Cardiac fibroblast (primary cell): ENCODE measurements around the gene JADE3.

Experiments
- DNase-seq, 2 donors: peaks; one replicate each; pipeline versions ENCODE4 v3.0.0 to v3.0.0-alpha.2; 2010; ENCODE audit warnings: low read depth in 2 of 2
- H3K4me3 ChIP-seq, 2 donors: replicated peaks in 1 of 2; 1 replicate in 1 of 2; 2 replicates in 1 of 2; pipeline ENCODE4 v1.5.1; 2011; ENCODE audit warnings: low read depth in 2 of 2, low read length in 2 of 2, mild to moderate bottlenecking in 2 of 2, moderate library complexity in 1 of 2
- TF ChIP-seq, protein P1 (sequence below): IDR thresholded peaks from one replicate; pipeline ENCODE4 v1.5.1; 2011; ENCODE audit warnings: low read depth, mild to moderate bottlenecking, low read length, inconsistent platforms

Gene JADE3

DNA sequence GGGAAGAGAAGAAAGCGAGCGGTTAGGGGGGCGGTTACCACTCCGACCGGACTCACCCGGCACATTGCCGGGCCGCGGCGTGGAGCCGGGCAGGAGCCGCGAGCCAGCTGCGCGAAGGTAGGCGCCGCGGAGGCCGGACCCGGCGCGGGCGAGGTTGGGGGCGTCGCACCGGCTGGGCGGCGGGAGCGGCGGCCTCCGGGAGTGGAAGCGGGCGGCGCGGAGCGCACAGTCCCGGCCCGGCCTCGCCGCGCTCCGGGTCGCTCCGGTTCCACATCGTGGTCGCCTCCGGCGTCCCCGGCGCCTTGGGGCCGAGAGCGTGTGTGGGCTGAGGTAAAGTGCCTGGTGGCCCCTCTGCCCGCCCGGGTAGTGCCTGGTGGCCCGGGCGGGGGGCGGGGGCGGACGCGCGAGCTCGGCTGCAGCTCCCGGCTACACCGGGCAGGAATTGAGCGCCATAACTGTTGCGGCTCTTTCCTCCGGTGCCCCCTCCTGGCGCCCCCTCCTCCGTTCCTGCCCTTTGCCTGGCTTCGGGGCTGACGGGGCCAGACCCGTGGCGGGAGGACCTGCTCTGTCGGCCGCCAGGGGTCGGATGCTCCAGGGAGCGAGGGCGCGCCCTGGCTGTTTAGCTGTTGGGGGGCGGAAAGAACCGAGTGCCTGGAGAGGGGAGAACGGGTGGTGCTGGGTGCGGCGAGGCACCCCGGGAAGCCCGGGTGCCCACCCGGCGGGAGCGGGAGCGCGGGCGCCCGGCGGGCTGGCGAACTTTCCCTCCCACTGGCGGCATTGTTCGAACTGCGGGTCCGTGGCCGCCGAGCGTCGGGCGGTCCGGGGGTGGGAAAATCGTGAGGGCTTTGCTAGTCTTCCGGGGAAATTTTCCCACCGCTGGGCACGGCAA is 626 bp downstream of the JADE3 start:
- H3K4me3 ChIP-seq, result peak overlapping the region; percentile 66 to 74
- peak; percentile 44 to 51 for DNase-seq

DNA sequence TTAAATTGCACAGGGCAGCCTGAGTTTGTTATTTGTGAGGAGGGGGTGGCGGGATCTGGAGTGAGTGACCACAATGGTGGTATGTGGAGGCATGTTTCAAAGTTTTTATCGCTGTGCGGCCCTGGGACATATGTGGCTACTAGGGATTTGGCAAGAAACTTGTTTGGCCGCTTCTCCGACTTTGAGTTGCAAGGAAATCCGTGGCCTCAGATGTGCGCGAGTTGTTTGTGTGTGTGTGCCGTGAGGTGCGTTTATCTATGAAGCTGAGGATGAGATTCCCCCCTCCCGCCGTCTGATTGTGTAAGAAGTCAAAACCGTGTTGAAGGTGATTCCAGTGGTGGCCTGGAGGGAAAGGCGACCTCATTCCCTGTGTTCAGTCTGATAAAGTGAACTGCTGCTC is 1.4 kb downstream of the JADE3 start:
- TF ChIP-seq, protein P1, sequence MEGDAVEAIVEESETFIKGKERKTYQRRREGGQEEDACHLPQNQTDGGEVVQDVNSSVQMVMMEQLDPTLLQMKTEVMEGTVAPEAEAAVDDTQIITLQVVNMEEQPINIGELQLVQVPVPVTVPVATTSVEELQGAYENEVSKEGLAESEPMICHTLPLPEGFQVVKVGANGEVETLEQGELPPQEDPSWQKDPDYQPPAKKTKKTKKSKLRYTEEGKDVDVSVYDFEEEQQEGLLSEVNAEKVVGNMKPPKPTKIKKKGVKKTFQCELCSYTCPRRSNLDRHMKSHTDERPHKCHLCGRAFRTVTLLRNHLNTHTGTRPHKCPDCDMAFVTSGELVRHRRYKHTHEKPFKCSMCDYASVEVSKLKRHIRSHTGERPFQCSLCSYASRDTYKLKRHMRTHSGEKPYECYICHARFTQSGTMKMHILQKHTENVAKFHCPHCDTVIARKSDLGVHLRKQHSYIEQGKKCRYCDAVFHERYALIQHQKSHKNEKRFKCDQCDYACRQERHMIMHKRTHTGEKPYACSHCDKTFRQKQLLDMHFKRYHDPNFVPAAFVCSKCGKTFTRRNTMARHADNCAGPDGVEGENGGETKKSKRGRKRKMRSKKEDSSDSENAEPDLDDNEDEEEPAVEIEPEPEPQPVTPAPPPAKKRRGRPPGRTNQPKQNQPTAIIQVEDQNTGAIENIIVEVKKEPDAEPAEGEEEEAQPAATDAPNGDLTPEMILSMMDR, result no peak
- peak overlapping the region; percentile 66 to 74 for H3K4me3 ChIP-seq
- peak; percentile 25 to 51 for DNase-seq

More for the DNA sequence above, 626 bp downstream of the JADE3 start:
- TF ChIP-seq, protein P1, result peak; percentile 56

DNA sequence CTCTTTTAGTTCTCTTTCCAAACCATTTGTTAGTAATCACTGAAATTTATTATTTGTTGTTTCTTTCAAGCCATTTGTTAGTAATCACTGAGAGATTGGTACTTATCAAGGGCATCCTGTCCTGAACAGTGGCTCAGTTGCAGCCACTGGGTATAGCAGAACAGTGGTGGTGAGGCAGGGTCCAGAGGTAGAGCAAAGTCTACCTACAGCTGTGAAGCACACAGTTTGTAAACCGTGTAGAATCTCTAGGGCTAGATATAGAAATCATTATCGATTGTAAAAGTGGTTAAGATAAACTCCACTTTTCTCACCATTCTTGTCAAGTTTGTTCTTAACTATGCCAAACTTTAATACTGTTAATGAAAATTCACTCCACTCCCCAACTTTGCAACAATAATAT is 4.1 kb downstream of the JADE3 start:
- TF ChIP-seq, protein P1, result no peak
- no peak for DNase-seq
- no peak overlapping the region for H3K4me3 ChIP-seq

GRCh38 chrX:46917622-46918021 is 5.4 kb downstream of the JADE3 start:
- DNase-seq, result no peak
- no peak overlapping the region for H3K4me3 ChIP-seq
- TF ChIP-seq, protein P1, result no peak

DNA sequence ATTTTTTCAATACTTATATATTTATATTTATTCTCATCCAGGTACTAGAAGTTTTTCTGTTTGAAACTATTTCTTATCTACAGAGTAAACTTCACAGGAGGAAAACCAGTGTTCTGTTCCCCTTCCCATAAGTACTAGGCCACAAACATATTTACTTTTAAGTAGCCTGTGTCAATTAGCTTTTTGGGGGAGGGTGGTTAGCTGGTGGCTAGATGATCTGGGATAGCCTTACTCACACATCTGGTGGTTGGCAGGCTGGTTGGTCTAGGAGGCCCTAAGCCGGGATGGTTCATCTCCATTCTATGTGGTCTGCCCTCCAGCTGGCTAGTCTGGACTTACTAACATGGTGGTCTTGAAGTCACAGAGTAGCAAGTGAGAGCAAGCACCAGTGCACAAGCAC is 6.2 kb downstream of the JADE3 start:
- H3K4me3 ChIP-seq, result no peak overlapping the region
- DNase-seq, result no peak
- TF ChIP-seq, protein P1, result no peak

DNA sequence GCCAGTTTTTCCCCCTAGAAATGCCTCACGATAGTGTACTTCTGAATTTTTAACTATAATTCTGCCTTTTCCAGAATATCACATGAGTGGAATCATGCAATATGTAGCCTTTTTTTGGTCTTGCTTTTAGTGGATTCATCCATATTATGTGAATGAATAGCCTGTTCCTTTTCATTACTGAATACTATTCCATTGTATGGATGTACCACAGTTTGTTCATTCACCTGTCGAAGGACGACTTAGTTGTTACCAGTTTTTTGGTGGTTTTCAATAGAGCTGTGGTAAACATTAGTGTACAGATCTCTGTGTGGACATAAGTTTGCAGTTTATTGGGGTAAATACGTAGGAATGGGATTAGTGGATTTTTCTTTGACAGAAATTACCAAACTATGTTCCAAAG is 8.0 kb downstream of the JADE3 start:
- H3K4me3 ChIP-seq, result no peak overlapping the region
- DNase-seq, result no peak
- TF ChIP-seq, protein P1, result no peak
